H1 (cell line): ENCODE results near the gene SEC16A. TPM values are rescaled to one million over a fixed set of nuclear protein-coding genes. Genes with fewer than 3 reads are reported as not detected.

ENCODE experiments used
- CTBP2 ChIP-seq: IDR thresholded peaks from 2 replicates; pipeline ENCODE4 v1.7.0; 2011; ENCODE audit warnings: borderline replicate concordance, mild to moderate bottlenecking, moderate library complexity, mixed read lengths, low read length; ENCODE audit not compliant: insufficient read depth, insufficient read length
- EP300 ChIP-seq, 2 experiments: IDR thresholded peaks; 1 replicate in 1 of 2; 2 replicates in 1 of 2; pipeline ENCODE4 v1.6.1; 2011 to 2012; ENCODE audit warnings: low read depth in 2 of 2, low read length in 2 of 2, mild to moderate bottlenecking in 2 of 2, borderline replicate concordance in 1 of 2, inconsistent platforms in 1 of 2, moderate library complexity in 1 of 2
- RNF2 ChIP-seq: fragments of 200-900, 300-1000 bp; sonication (generic); IDR thresholded peaks from 2 replicates; pipeline ENCODE4 v1.7.1; 2016; ENCODE audit warnings: borderline replicate concordance, low read depth, mild to moderate bottlenecking, antibody characterized with exemption, low read length; ENCODE audit not compliant: poor library complexity, severe bottlenecking; ENCODE audit errors: missing control alignments
- SIRT6 ChIP-seq: IDR thresholded peaks from one replicate; pipeline ENCODE4 v1.7.1; 2012; ENCODE audit warnings: low read length, inconsistent platforms
- polyA plus RNA-seq, 7 experiments: library from polyadenylated mRNA; depleted of rRNA in 3 of 7; stranded (reverse) in 5 of 7; unstranded in 2 of 7; fragments of >200 nt in 5 of 7; fragments of 200-250 nt in 2 of 7; gene quantifications; 1 replicate in 5 of 7; 2 replicates in 1 of 7; 4 replicates in 1 of 7; pipeline versions ENCODE4 v1.2.1 to v1.2.3, GENCODE V29; 2011 to 2013; ENCODE audit warnings: missing spikeins in 2 of 7, mixed read lengths in 2 of 7
- total RNA-seq: library from RNA; stranded (reverse); fragmentation: NEBNext Ultra II Directional; extraction: Animal tissue kit (Norgen Biotek cat#: 25700); gene quantifications from 2 replicates; pipeline ENCODE4 v1.2.1, GENCODE V29; 2021

Gene SEC16A
- total and polyA plus RNA-seq, 2 of the 8 experiments (the other 6 are each of a cell fraction or from before 2014, with no cell fraction given) = 21.6 to 49.0 TPM

DNA sequence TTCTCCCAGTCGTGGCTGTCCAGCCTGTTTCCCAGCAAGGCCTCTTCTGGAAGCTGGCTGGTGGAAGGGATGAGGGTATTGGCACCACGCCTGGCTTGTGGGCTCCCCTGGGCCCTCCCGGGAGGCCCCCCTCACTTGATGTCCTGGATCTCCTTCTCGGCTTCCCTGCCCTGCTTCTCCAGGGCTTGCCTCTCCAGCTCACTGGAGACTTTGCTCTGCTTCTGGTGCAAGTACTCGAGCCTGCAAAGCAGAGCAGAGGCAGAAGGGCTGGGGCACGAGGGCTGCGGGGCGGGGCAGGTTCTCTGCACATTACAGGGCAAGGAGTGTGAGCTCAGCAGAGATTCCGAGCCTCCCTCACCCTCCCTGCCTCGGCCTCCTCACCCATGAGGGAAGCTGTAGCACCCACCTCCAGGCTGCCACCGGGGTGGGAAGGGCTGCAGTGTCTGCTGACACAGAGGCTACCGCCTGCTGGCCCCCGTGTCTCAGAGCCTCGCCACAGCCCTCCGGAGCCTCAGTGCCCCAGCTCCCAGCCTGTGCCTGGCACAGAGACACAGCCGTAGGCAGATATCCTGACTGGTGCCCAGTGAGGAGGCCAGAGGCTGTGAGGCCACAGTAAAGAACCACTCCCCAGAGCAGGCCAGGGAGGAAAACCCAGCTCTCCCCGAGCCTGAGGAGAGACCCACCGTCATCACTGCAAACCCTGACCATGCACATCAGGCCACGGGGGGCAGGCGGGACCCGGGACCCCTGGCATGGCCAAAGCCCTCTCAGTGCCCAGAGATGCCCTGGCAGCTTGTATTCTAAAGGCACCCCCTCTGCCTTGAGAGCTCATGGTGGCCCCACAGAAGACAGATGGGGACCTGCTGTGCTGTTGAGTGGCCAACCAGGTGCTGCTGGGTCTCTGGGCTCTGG lies 90.0 kb downstream of the SEC16A start (continued):
- TF ChIP-seq CTBP2 (no peak), RNF2 (no peak), EP300 (IDR thresholded peaks at IDR 0.05; ENCODE audit: borderline replicate concordance in 1 of 2, low read depth in 2 of 2, low read length in 2 of 2) (no peak), SIRT6 (no peak)
